Measurements from ENCODE around the gene DYNLT5.
A peak's percentile ranks its signal among the peaks of the same experiment; 100 is the strongest.
"Not testable (repeated sequence)": the region's sequence is repeated elsewhere in the genome, so short reads cannot be mapped to it uniquely, and the experiment has no call there.

Gene DYNLT5

GRCh38 chr1:66732407-66733166 lies 19.7 kb upstream of the DYNLT5 start:
- DNase-seq (ENCODE audit: low spot score), result no peak
- 0 out of 3 replicates have a peak, but pooled peaks have one; percentile 33 for ATAC-seq (ENCODE audit: low read depth)
- Histone ChIP-seq H3K9me3 (ENCODE audit: severe bottlenecking) (no peaks in the 10 kb centered on the region), H3K4me3 (ENCODE audit: severe bottlenecking) (no peak overlapping the region), H3K27me3 (ENCODE audit: insufficient read depth, poor library complexity, severe bottlenecking) (no peaks in the 10 kb centered on the region), H3K36me3 (ENCODE audit: low read depth) (no peaks in the 10 kb centered on the region), H3K4me1 (ENCODE audit: insufficient read depth, poor library complexity, severe bottlenecking) (peaks cover 16% of the 10 kb centered on the region), H3K27ac (ENCODE audit: poor library complexity, severe bottlenecking) (peak overlapping the region; percentile 20)
- TF ChIP-seq, protein P1, sequence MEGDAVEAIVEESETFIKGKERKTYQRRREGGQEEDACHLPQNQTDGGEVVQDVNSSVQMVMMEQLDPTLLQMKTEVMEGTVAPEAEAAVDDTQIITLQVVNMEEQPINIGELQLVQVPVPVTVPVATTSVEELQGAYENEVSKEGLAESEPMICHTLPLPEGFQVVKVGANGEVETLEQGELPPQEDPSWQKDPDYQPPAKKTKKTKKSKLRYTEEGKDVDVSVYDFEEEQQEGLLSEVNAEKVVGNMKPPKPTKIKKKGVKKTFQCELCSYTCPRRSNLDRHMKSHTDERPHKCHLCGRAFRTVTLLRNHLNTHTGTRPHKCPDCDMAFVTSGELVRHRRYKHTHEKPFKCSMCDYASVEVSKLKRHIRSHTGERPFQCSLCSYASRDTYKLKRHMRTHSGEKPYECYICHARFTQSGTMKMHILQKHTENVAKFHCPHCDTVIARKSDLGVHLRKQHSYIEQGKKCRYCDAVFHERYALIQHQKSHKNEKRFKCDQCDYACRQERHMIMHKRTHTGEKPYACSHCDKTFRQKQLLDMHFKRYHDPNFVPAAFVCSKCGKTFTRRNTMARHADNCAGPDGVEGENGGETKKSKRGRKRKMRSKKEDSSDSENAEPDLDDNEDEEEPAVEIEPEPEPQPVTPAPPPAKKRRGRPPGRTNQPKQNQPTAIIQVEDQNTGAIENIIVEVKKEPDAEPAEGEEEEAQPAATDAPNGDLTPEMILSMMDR (IDR thresholded peaks at IDR 0.05; ENCODE audit: poor library complexity, severe bottlenecking), result no peak

DNA sequence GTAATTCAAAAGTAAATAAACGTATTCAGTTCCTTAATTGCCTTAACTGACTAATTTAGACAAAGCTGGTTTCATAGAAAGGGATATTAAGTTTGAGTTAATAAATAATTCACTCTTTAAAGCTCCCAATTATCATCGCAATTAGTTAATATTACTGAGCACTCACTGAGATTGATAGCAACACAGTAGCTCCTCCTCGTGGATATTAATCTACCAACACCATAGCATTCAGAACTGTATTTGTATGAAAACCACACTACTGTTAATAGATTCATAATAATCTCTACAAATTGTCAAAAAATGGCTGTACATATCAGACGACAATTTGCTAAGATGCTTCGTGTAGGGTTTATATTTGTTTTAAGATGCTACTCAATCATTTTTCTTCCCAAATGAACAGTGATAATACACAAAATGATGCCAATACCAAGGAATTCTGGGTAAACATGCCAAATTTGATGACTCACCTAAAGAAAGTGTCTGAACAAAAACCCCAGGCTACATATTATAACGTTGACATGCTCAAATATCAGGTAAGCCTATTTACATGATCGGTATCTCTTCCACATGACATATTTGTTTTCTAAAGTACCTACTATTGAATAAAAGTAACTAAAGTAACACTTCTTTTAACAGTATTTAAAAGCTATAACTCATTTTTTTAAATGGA lies 18.8 kb upstream of the DYNLT5 start:
- H3K4me1 ChIP-seq (ENCODE audit: insufficient read depth, poor library complexity, severe bottlenecking), result peaks cover 9% of the 10 kb centered on the region
- H3K27me3 ChIP-seq (ENCODE audit: insufficient read depth, poor library complexity, severe bottlenecking), result no peaks in the 10 kb centered on the region
- H3K27ac ChIP-seq (ENCODE audit: poor library complexity, severe bottlenecking), result peak overlapping the region; percentile 20
- no peak for DNase-seq (ENCODE audit: low spot score)
- no peak overlapping the region for H3K4me3 ChIP-seq (ENCODE audit: severe bottlenecking)
- ATAC-seq (ENCODE audit: low read depth), result peak; percentile 40; the same call in 1 of the 3 replicates
- no peaks in the 10 kb centered on the region for H3K36me3 ChIP-seq (ENCODE audit: low read depth)
- no peaks in the 10 kb centered on the region for H3K9me3 ChIP-seq (ENCODE audit: severe bottlenecking)
- TF ChIP-seq, protein P1 (IDR thresholded peaks at IDR 0.05; ENCODE audit: poor library complexity, severe bottlenecking), result no peak

GRCh38 chr1:66734531-66734930 lies 17.7 kb upstream of the DYNLT5 start:
- not testable (repeated sequence) for H3K27me3 ChIP-seq (ENCODE audit: insufficient read depth, poor library complexity, severe bottlenecking); H3K4me3 ChIP-seq (ENCODE audit: severe bottlenecking); H3K4me1 ChIP-seq (ENCODE audit: insufficient read depth, poor library complexity, severe bottlenecking); H3K27ac ChIP-seq (ENCODE audit: poor library complexity, severe bottlenecking); ATAC-seq (ENCODE audit: low read depth); H3K36me3 ChIP-seq (ENCODE audit: low read depth); DNase-seq (ENCODE audit: low spot score); H3K9me3 ChIP-seq (ENCODE audit: severe bottlenecking)

DNA sequence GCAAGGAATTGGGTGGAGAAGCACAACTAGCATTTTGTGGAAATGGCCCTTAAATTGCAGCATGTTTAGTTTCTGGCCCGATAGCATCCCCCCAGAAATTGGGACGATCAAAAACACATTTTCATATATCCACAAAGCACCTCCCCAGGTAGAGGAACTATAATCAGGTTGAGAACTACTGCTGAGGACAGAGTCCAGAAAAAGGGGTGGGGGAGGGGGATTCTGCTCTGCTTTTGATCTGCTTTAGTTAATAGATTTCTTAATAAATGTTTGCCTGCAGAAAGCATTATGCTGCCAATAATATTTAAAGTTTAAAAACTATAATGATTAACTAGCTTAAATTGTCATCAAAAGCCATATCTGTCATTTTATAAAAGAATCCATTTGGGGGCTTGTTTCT lies 14.4 kb upstream of the DYNLT5 start:
- no peak for ATAC-seq (ENCODE audit: low read depth)
- TF ChIP-seq, protein P1 (IDR thresholded peaks at IDR 0.05; ENCODE audit: poor library complexity, severe bottlenecking), result no peak
- H3K27me3 ChIP-seq (ENCODE audit: insufficient read depth, poor library complexity, severe bottlenecking), result no peaks in the 10 kb centered on the region
- H3K4me1 ChIP-seq (ENCODE audit: insufficient read depth, poor library complexity, severe bottlenecking), result peaks cover 5% of the 10 kb centered on the region
- H3K36me3 ChIP-seq (ENCODE audit: low read depth), result no peaks in the 10 kb centered on the region
- H3K27ac ChIP-seq (ENCODE audit: poor library complexity, severe bottlenecking), result no peak overlapping the region
- H3K4me3 ChIP-seq (ENCODE audit: severe bottlenecking), result no peak overlapping the region
- DNase-seq (ENCODE audit: low spot score), result no peak
- no peaks in the 10 kb centered on the region for H3K9me3 ChIP-seq (ENCODE audit: severe bottlenecking)

GRCh38 chr1:66739401-66740157 lies 12.7 kb upstream of the DYNLT5 start:
- ATAC-seq (ENCODE audit: low read depth) (no peak), DNase-seq (ENCODE audit: low spot score) (no peak)
- TF ChIP-seq, protein P1 (IDR thresholded peaks at IDR 0.05; ENCODE audit: poor library complexity, severe bottlenecking), result no peak
- no peaks in the 10 kb centered on the region for H3K9me3 ChIP-seq (ENCODE audit: severe bottlenecking)
- no peak overlapping the region for H3K4me3 ChIP-seq (ENCODE audit: severe bottlenecking)
- H3K27ac ChIP-seq (ENCODE audit: poor library complexity, severe bottlenecking), result no peak overlapping the region
- H3K4me1 ChIP-seq (ENCODE audit: insufficient read depth, poor library complexity, severe bottlenecking), result no peaks in the 10 kb centered on the region
- H3K36me3 ChIP-seq (ENCODE audit: low read depth), result no peaks in the 10 kb centered on the region
- no peaks in the 10 kb centered on the region for H3K27me3 ChIP-seq (ENCODE audit: insufficient read depth, poor library complexity, severe bottlenecking)
